ENCODE measurements around the gene ZNF429.
A peak's percentile ranks its signal among the peaks of the same experiment; 100 is the strongest.
"Not testable (repeated sequence)": the region's sequence is repeated elsewhere in the genome, so short reads cannot be mapped to it uniquely, and the experiment has no call there.

The ZNF429 gene

DNA sequence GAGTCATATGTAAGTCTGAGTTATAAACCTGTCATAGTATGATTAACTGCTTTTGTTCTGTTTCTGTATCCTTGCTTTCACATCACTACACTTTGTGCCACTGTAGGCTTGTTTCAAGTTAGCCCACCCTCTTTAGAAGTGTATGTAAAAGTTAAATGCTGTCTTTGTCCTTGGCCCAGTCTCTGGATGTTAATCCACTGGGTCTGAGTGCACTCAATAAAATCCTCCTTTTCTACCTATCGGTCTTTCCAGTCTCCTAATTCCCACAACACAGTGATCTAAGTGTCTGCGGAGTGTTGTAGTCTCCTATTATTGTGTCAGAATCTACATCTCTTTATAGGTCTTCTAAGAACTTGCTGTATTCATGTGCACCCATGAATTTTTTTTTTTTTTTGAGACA is 14.1 kb downstream of the ZNF429 start:
- no peak for DNase-seq

GRCh38 chr19:21532904-21533303 is 27.5 kb downstream of the ZNF429 start:
- DNase-seq = no peak

- DNase-seq = not testable (repeated sequence)
Measured at GRCh38 chr19:21536741-21537290, 31.4 kb downstream of the ZNF429 start.

DNA sequence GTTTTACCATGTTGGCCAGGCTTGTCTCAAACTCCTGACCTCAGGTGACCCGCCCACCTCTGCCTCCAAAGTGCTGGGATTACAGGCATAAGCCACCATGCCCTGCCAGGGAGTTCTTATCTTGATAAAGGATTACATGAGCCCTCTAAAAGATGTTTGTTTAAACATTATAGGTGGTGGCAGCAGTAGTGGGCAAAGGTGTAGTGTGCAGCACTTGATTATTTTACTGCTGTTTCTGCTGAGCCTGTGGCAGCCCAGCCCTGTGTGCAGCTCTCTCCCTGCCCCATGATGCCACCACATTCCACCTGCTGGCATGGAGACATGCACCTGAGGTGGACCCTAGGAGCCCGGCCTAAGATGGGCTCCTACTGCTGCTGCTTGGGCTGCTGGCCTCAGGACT is 54.0 kb downstream of the ZNF429 start:
- no peak for DNase-seq

GRCh38 chr19:21564406-21564805 is 59.0 kb downstream of the ZNF429 start:
- no peak for DNase-seq

GRCh38 chr19:21566073-21566472 is 60.7 kb downstream of the ZNF429 start:
- DNase-seq = no peak

DNA sequence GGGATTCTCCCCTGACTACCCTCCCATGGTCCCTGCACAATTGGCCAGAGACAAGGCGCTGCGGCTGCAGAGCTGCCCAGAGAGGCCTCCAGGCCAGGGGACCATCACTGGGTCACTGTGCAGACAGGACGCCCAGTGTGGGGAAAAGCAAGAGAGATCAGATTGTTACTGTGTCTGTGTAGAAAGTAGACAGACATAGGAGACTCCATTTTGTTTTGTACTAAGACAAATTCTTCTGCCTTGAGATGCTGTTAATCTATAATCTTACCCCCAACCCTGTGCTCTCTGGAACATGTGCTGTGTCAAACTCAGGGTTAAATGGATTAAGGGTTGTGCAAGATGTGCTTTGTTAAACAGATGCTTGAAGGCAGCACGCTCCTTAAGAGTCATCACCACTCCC is 62.4 kb downstream of the ZNF429 start:
- DNase-seq = not testable (repeated sequence)

GRCh38 chr19:21568816-21569493 is 63.6 kb downstream of the ZNF429 start:
- peak; percentile 74 for DNase-seq

GRCh38 chr19:21569494-21569865 is 64.1 kb downstream of the ZNF429 start:
- DNase-seq = peak; percentile 16

GRCh38 chr19:21571316-21571715 is 65.9 kb downstream of the ZNF429 start:
- DNase-seq = no peak

DNA sequence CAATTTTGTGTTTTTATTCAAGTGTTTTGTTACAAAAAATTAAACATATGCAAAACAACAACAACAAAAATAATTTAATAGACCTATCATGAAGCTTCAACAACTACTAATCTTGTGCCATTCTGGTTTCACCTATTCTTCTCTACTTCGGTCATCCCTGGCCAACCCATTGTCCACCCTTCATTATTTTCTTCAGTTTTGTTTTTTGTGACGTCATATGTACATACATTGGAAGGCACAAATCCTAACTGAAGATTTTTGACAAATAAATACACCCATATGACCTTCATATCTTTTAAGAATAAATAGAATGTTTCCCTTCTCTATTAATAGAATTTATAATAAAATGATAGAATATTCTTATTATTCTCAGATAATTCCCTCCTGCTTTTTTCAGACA is 69.2 kb downstream of the ZNF429 start:
- no peak for DNase-seq

- no peak for DNase-seq
Measured at GRCh38 chr19:21576481-21576880, 71.1 kb downstream of the ZNF429 start.

- no peak for DNase-seq
Measured at GRCh38 chr19:21580101-21580500, 74.7 kb downstream of the ZNF429 start.

DNA sequence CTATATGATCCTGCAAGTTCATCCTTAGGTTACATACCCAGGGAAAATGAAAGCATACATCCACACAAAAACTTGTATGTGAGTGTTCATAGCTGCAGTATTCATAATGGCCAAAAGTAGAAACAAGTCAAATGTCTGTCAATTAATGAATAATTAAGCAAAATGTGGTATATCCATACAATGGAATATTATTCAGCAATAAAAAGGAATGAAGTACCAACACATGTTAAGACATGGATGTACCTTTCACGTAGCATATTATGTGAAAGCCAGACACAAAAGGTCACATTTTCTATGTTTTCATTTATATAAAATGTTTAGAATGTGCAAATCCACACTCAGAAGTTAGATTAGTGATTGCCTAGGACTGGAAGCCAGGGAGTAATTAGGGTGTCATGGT is 75.4 kb downstream of the ZNF429 start:
- DNase-seq = no peak

- DNase-seq = no peak
Measured at GRCh38 chr19:21581646-21582240, 76.3 kb downstream of the ZNF429 start.

GRCh38 chr19:21584537-21584936 is 79.1 kb downstream of the ZNF429 start:
- no peak for DNase-seq

GRCh38 chr19:21585281-21585890 is 80.0 kb downstream of the ZNF429 start:
- DNase-seq = no peak

DNA sequence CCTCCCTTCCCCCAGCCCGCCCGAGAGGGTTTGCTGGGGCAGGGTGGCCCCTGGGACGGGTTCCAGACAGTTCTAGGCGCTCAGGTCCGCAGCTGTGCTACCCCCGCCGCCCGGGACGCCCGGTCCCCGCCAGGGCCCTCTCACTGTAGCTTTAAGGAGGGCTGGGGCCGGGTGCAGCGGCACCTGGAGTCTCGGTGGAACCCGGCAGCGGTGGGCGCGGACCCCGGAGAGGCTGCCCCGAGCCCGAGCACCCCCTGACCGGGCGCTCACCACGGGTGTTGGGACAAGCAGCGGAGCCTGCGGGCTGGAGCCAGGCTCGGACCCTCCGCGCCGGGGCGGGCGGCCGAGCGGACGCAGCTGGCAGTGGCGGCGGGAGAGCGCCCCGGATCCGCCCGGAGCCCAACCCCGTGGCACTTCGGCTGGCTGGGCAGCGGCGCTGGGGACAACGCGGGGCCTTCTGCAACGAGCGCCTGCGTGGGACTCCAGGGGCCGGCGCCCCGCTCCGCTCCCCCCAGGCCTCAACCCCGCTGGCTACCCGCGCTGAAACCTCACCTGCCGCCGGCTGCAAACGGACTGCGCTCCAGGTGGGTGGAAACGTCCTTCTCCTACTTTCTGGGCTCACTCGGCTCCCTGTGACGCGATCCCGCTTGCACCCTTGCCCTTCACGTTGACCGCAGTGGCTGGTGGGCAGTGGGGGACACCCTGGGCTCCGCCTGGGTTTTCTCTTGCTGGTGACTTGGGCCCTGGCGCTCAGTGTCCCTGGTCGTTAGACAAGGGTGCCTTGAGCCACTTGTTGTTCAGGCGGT is 81.1 kb downstream of the ZNF429 start:
- DNase-seq = peak; percentile 7

DNA sequence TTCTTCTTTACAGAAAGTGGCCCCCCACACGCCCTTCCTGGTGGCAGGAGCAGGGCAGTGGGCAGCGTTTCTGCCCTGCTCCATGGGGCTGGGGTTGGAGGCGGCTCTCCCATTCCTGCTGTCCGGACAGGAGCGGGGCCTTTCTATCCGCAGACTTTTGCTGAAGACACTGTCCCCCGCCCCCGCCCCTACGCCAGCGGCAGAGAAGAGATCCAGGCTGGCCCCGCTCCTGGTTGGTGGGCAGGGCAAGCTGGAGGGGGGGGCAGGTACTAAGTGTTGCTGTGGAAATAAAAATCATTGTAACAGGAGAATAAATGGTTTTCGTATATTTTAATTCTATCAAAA is 81.7 kb downstream of the ZNF429 start:
- no peak for DNase-seq

DNA sequence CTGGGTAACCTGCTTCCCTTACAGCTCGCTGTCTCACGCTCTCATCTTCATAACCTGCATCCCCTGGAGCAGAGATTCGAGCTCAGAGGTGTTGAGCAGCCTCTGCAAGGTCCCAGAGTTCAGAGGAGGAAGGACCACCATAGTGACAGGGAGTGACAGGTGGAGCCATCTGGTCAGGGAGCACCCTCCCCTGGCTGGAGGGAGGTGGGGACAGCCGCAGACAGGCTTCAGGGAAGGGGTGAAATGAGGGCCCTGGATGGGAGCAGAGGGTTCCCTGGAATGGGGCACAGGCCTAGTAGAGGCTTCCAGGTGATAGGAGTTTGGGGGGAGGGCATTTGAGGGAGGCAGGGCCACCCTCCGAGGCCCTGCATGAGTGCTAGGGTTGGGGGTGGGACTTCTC is 82.1 kb downstream of the ZNF429 start:
- no peak for DNase-seq

GRCh38 chr19:21588065-21588601 is 82.7 kb downstream of the ZNF429 start:
- no peak for DNase-seq

- no peak for DNase-seq
Measured at GRCh38 chr19:21590867-21591266, 85.5 kb downstream of the ZNF429 start.

GRCh38 chr19:21593008-21593481 is 87.6 kb downstream of the ZNF429 start:
- DNase-seq = no peak
